ENCODE measurements around the gene PSMG4.
A peak's percentile ranks its signal among the peaks of the same experiment; 100 is the strongest.

The PSMG4 gene

DNA sequence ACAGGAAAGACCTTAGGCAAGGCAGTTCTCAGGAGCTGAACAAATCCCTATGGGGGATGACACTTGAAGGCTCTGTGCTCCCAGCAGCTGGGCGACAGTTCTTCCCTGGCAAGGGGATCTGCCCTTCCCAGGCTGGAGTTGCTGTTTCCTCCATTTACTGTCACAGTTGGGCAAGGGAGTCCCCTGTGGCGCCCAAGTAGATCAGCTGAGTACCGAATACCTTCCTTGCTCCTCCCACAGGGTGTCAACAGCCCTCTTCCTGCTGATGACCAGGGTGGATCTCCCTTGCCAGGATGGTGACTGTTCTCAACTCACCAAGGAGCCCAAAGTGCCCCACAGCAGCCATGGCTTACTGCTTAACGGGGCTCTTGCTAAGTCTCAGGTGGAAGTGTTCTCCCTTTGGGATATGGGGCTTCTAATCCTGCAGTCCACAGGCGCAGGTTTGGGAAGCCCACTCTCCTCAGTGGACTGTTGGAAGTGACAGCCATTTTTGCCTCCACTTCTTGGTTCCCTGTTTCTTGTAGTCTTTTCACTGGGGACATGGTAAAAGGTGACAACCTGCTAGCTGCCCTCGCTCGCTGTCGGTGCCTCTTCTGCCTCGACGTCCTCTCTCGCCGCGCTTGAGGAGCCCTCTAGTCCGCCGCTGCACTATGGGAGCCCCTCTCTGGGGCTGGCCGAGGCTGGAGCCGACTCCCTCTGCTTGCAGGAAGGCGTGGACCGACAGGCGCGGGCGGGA is 5.7 kb upstream of the PSMG4 start:
- TF ChIP-seq, protein P1, sequence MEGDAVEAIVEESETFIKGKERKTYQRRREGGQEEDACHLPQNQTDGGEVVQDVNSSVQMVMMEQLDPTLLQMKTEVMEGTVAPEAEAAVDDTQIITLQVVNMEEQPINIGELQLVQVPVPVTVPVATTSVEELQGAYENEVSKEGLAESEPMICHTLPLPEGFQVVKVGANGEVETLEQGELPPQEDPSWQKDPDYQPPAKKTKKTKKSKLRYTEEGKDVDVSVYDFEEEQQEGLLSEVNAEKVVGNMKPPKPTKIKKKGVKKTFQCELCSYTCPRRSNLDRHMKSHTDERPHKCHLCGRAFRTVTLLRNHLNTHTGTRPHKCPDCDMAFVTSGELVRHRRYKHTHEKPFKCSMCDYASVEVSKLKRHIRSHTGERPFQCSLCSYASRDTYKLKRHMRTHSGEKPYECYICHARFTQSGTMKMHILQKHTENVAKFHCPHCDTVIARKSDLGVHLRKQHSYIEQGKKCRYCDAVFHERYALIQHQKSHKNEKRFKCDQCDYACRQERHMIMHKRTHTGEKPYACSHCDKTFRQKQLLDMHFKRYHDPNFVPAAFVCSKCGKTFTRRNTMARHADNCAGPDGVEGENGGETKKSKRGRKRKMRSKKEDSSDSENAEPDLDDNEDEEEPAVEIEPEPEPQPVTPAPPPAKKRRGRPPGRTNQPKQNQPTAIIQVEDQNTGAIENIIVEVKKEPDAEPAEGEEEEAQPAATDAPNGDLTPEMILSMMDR (conservative IDR thresholded peaks at IDR 0.05; ENCODE audit: low read length): no peak
- no peak overlapping the region for H3K4me3 ChIP-seq (ENCODE audit: low read length)
- no peak for DNase-seq (ENCODE audit: low read depth)

DNA sequence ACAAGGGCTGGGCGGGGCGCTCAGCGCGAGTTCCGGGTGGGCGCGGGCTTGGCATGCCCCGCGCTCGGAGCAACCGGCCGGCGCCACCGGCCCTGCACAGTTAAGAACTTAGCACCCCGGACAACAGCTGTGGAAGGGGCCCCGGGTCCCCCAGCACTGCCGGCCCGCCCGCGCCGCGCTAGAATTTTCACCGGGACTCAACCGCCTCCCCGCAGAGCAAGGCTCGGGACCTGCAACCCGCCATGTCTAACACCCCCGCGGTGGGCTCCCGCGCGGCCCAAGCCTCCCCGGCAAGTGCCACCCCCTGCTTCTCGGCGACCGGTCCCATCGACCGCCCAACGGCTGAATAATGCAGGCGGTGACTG is 5.2 kb upstream of the PSMG4 start:
- DNase-seq (ENCODE audit: low read depth): no peak
- TF ChIP-seq, protein P1 (conservative IDR thresholded peaks at IDR 0.05; ENCODE audit: low read length): no peak
- no peak overlapping the region for H3K4me3 ChIP-seq (ENCODE audit: low read length)

- DNase-seq (ENCODE audit: low read depth): no peak
- H3K4me3 ChIP-seq (ENCODE audit: low read length): peak overlapping the region; percentile 54
- TF ChIP-seq, protein P1 (conservative IDR thresholded peaks at IDR 0.05; ENCODE audit: low read length): no peak
These were observed 546 bp upstream of the PSMG4 start for GRCh38 chr6:3258201-3258600.

DNA sequence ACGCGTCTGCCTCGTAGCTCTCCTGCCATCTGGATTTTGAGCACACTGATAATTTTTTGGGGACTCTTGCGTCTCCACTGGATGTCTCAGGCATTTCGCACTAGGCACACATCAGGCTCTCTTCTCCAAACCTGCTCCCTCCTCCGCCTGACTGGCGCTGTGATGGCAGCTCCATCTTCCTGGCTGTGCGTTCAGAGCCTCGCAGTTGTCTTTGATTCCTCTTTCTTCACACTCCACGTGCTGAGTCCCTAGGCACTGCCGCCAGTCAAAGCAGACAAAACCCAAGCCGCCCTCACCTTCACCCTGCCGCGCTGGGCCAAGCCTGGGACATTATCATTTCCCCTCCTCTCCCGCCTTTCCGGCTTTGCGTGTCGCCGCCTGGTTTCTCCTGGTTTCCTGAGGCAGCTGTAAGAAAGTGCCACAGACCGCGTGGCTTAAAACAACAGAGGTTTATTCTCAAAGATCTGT is 778 bp downstream of the PSMG4 start:
- DNase-seq (ENCODE audit: low read depth): peak; percentile 42
- H3K4me3 ChIP-seq (ENCODE audit: low read length): peak overlapping the region; percentile 91
- TF ChIP-seq, protein P1 (conservative IDR thresholded peaks at IDR 0.05; ENCODE audit: low read length): peak; percentile 20; the same call in 1 of the 2 replicates

GRCh38 chr6:3260296-3260695 is 1.5 kb downstream of the PSMG4 start:
- TF ChIP-seq, protein P1 (conservative IDR thresholded peaks at IDR 0.05; ENCODE audit: low read length): no peak
- no peak for DNase-seq (ENCODE audit: low read depth)
- H3K4me3 ChIP-seq (ENCODE audit: low read length): no peak overlapping the region

DNA sequence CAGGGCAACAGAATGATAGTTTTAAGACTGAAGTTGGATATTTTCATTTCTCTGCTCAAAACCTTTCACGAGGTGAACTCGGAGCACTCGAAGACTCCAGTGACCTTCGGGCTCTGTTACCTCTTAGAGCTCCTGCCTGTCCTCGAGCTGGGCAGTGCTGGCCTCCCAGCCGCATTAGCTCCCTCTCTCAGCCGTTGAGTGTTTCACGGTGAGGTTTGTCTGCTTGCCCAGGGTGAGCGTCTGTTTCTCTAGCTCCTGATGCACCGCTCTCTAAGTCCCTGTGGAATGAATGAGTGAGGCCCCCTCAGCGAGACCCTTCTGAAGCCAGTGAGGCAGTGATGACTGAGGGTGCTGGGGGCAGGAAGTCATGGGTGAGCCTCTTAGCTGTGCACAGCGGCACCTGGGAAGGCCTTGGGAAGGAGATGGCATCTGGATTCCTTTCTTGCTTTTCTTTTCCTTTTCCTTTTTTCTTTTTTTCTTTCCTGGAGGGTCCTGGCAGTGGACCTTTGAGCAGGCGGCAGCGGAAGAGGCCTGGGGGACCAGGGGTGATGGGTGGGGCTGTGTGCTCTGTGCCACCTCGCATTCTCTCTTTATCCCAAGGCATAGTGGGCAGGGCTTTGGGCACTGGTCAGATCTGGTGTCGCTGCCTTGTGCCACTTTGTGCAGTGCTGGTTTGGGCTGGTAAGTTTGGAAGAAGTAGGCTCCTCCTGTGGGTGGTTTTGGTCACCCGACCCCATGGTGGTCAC is 2.2 kb downstream of the PSMG4 start:
- H3K4me3 ChIP-seq (ENCODE audit: low read length): no peak overlapping the region
- TF ChIP-seq, protein P1 (conservative IDR thresholded peaks at IDR 0.05; ENCODE audit: low read length): no peak
- DNase-seq (ENCODE audit: low read depth): no peak

DNA sequence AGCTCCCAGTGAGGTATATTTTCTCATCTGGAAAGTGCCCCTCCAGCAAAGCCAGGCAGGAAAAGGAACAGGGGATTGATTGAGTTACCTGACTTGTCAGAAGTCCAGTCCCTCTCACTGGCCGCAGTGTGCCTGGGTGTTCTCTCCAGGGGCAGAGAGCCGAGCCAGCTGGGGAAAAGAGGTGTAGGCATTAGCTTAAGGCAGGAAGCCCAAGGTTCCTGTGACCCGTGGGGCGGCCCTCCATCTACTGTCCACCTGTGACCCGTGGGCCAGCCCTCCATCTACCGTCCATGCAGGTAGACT is 2.7 kb downstream of the PSMG4 start:
- TF ChIP-seq, protein P1 (conservative IDR thresholded peaks at IDR 0.05; ENCODE audit: low read length): no peak
- no peak for DNase-seq (ENCODE audit: low read depth)
- H3K4me3 ChIP-seq (ENCODE audit: low read length): no peak overlapping the region
